AG20443 (cell line): ENCODE data around the gene HM13.
"Not testable (repeated sequence)": the region's sequence is repeated elsewhere in the genome, so short reads cannot be mapped to it uniquely, and the experiment has no call there.

ENCODE experiments used
- DNase-seq: peaks from one replicate; pipeline ENCODE4 v3.0.0; 2012; ENCODE audit warnings: low spot score, mixed read lengths

HM13 gene

GRCh38 chr20:31543966-31544598 lies 29.8 kb downstream of the HM13 start:
- peak; percentile 94 for DNase-seq

GRCh38 chr20:31544600-31544999 lies 30.4 kb downstream of the HM13 start:
- no peak for DNase-seq

GRCh38 chr20:31545621-31546040 lies 31.4 kb downstream of the HM13 start:
- DNase-seq, result not testable (repeated sequence)

GRCh38 chr20:31547017-31547675 lies 32.9 kb downstream of the HM13 start:
- DNase-seq, result peak; percentile 79

GRCh38 chr20:31547720-31548298 lies 33.6 kb downstream of the HM13 start:
- no peak for DNase-seq

- DNase-seq, result peak; percentile 62
Measured at GRCh38 chr20:31548820-31549512, 34.7 kb downstream of the HM13 start.

GRCh38 chr20:31549513-31549880 lies 35.3 kb downstream of the HM13 start:
- no peak for DNase-seq

- DNase-seq, result no peak
Measured at GRCh38 chr20:31550099-31550498, 35.9 kb downstream of the HM13 start.

- DNase-seq, result no peak
Measured at GRCh38 chr20:31551163-31552081, 37.2 kb downstream of the HM13 start.

GRCh38 chr20:31555203-31555775 lies 41.0 kb downstream of the HM13 start:
- DNase-seq, result no peak

GRCh38 chr20:31559704-31560093 lies 45.5 kb downstream of the HM13 start:
- no peak for DNase-seq

- DNase-seq, result peak; percentile 79
Measured at GRCh38 chr20:31560094-31560745, 46.0 kb downstream of the HM13 start.

GRCh38 chr20:31560746-31561598 lies 46.7 kb downstream of the HM13 start:
- peak; percentile 88 for DNase-seq

- DNase-seq, result no peak
Measured at GRCh38 chr20:31562241-31562640, 48.0 kb downstream of the HM13 start.

GRCh38 chr20:31564284-31564683 lies 50.0 kb downstream of the HM13 start:
- DNase-seq, result no peak

GRCh38 chr20:31565699-31566318 lies 51.6 kb downstream of the HM13 start:
- DNase-seq, result no peak

GRCh38 chr20:31566319-31566657 lies 52.0 kb downstream of the HM13 start:
- DNase-seq, result no peak

- no peak for DNase-seq
Measured at GRCh38 chr20:31566658-31567379, 52.6 kb downstream of the HM13 start.

GRCh38 chr20:31567380-31567720 lies 53.1 kb downstream of the HM13 start:
- DNase-seq, result no peak
